Measurements from ENCODE around the gene C11orf52.
"Not testable (repeated sequence)": the region's sequence is repeated elsewhere in the genome, so short reads cannot be mapped to it uniquely, and the experiment has no call there.

Gene C11orf52

DNA sequence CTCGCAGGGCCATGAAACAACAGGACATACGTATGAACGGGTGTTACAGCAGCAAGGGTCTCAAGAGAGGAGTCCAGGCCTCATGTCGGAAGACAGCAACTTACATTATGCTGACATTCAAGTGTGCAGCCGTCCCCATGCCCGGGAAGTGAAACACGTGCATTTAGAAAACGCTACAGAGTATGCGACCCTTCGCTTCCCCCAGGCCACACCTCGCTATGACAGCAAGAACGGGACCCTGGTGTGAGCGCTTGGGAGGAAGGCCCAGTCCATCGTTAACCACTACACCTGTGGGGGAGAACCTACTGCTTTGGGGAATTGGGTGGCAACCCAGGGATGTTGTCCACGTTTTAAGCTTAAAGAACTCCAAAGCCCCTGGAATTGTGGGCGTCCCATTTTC is 7.2 kb downstream of the C11orf52 start:
- DNase-seq (ENCODE audit: low spot score) (no peak), ATAC-seq (ENCODE audit: low read depth) (no peak)
- Histone ChIP-seq H3K27me3 (ENCODE audit: insufficient read depth, poor library complexity, severe bottlenecking) (no peaks in the 10 kb centered on the region), H3K4me3 (ENCODE audit: severe bottlenecking) (no peak overlapping the region), H3K27ac (ENCODE audit: poor library complexity, severe bottlenecking) (peak overlapping the region; percentile 22), H3K36me3 (ENCODE audit: low read depth) (no peaks in the 10 kb centered on the region), H3K9me3 (ENCODE audit: severe bottlenecking) (no peaks in the 10 kb centered on the region), H3K4me1 (ENCODE audit: insufficient read depth, poor library complexity, severe bottlenecking) (peaks cover 6% of the 10 kb centered on the region)
- TF ChIP-seq, protein P1, sequence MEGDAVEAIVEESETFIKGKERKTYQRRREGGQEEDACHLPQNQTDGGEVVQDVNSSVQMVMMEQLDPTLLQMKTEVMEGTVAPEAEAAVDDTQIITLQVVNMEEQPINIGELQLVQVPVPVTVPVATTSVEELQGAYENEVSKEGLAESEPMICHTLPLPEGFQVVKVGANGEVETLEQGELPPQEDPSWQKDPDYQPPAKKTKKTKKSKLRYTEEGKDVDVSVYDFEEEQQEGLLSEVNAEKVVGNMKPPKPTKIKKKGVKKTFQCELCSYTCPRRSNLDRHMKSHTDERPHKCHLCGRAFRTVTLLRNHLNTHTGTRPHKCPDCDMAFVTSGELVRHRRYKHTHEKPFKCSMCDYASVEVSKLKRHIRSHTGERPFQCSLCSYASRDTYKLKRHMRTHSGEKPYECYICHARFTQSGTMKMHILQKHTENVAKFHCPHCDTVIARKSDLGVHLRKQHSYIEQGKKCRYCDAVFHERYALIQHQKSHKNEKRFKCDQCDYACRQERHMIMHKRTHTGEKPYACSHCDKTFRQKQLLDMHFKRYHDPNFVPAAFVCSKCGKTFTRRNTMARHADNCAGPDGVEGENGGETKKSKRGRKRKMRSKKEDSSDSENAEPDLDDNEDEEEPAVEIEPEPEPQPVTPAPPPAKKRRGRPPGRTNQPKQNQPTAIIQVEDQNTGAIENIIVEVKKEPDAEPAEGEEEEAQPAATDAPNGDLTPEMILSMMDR (IDR thresholded peaks at IDR 0.05; ENCODE audit: poor library complexity, severe bottlenecking) = no peak

DNA sequence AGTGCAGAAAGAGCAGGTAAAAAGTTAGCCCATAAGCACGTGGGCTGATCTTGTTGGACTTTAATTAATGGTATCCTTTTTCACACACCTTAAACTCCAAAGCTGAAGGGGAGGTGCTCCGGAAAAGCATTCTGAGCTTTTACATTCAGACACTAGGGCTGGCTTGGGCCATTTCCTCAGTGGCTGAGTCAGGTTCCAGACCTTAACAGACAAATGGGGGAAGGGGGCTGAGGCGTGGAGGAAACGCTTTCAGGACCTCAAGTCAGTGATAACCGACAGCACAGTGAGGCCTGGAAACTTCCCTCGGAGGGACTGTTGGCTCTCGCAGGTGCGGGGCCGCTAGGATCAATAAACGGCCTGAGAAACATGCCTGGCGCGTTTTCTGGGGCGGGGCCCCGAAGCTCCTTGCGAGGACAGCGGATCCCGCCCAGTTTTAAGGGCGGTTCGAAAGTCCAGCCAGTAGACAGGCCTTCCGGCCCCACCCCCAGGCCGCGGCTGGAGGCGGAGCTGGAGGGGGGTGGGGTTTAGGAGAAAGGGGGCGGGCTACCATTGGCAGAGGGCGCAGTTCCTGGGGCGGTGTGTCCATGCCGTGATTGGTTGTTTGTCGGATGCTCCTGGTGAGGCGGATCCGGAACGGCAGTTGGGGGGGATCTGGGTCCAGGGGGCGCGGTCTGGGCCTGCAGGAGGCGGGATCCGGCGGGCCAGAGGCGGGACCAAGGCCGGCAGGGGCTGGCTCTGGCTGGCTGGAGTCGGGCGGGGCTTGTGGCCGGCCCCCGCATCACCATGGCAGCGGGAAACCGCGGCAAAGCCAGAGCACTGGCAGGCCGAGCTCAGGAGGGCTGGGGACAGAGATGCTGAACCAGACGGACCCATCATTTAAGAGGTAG is 8.0 kb downstream of the C11orf52 start:
- no peaks in the 10 kb centered on the region for H3K27me3 ChIP-seq (ENCODE audit: insufficient read depth, poor library complexity, severe bottlenecking)
- TF ChIP-seq, protein P1 (IDR thresholded peaks at IDR 0.05; ENCODE audit: poor library complexity, severe bottlenecking) = no peak
- H3K9me3 ChIP-seq (ENCODE audit: severe bottlenecking) = no peaks in the 10 kb centered on the region
- peak overlapping the region; percentile 31 for H3K4me3 ChIP-seq (ENCODE audit: severe bottlenecking)
- peaks cover 6% of the 10 kb centered on the region for H3K4me1 ChIP-seq (ENCODE audit: insufficient read depth, poor library complexity, severe bottlenecking)
- no peaks in the 10 kb centered on the region for H3K36me3 ChIP-seq (ENCODE audit: low read depth)
- DNase-seq (ENCODE audit: low spot score) (peak; percentile 95), ATAC-seq (ENCODE audit: low read depth) (peak; percentile 93)
- H3K27ac ChIP-seq (ENCODE audit: poor library complexity, severe bottlenecking) = peak overlapping the region; percentile 22

DNA sequence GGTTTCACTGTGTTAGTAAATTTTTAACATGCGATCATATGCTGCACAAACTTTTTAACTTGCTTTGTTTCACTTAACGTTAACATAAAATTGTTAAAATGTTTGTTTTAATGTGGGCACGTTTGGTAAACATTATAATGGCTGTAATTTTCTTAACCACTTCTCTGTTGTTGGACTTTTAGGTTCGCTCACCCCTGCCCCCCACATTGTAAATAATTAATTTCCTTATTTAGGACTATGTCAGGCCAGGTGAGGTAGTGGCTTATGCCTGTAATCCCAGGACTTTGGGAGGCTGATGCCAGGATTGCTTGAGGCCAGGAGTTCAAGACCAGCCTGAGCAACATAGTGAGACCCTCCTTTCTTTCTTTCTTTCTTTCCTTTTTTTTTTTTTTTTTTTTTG is 11.8 kb downstream of the C11orf52 start:
- no peak for ATAC-seq (ENCODE audit: low read depth)
- Histone ChIP-seq H3K9me3 (ENCODE audit: severe bottlenecking) (no peaks in the 10 kb centered on the region), H3K27me3 (ENCODE audit: insufficient read depth, poor library complexity, severe bottlenecking) (no peaks in the 10 kb centered on the region), H3K36me3 (ENCODE audit: low read depth) (no peaks in the 10 kb centered on the region), H3K27ac (ENCODE audit: poor library complexity, severe bottlenecking) (no peak overlapping the region), H3K4me3 (ENCODE audit: severe bottlenecking) (no peak overlapping the region), H3K4me1 (ENCODE audit: insufficient read depth, poor library complexity, severe bottlenecking) (peaks cover 3% of the 10 kb centered on the region)
- TF ChIP-seq, protein P1 (IDR thresholded peaks at IDR 0.05; ENCODE audit: poor library complexity, severe bottlenecking) = no peak
- no peak for DNase-seq (ENCODE audit: low spot score)

DNA sequence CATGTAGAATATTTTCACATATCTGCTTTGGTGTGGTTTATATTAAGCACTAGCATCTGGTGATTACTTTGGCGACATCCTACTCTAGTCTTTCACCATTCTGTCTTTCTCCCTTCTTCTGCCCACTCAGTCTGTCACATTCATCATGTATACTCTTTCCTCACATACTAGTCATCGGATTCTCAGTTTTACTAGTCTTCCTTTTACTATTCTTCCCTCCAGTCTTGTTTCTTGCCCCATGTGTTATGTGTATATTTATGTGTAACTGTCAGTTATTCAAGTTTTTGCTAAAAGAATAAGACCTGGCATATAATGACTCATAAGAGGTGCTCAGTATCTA is 13.9 kb downstream of the C11orf52 start:
- Histone ChIP-seq H3K9me3 (ENCODE audit: severe bottlenecking) (no peaks in the 10 kb centered on the region), H3K27ac (ENCODE audit: poor library complexity, severe bottlenecking) (no peak overlapping the region), H3K36me3 (ENCODE audit: low read depth) (no peaks in the 10 kb centered on the region), H3K4me3 (ENCODE audit: severe bottlenecking) (no peak overlapping the region), H3K4me1 (ENCODE audit: insufficient read depth, poor library complexity, severe bottlenecking) (peaks cover 2% of the 10 kb centered on the region), H3K27me3 (ENCODE audit: insufficient read depth, poor library complexity, severe bottlenecking) (no peaks in the 10 kb centered on the region)
- ATAC-seq (ENCODE audit: low read depth) (no peak), DNase-seq (ENCODE audit: low spot score) (no peak)
- TF ChIP-seq, protein P1 (IDR thresholded peaks at IDR 0.05; ENCODE audit: poor library complexity, severe bottlenecking) = no peak

DNA sequence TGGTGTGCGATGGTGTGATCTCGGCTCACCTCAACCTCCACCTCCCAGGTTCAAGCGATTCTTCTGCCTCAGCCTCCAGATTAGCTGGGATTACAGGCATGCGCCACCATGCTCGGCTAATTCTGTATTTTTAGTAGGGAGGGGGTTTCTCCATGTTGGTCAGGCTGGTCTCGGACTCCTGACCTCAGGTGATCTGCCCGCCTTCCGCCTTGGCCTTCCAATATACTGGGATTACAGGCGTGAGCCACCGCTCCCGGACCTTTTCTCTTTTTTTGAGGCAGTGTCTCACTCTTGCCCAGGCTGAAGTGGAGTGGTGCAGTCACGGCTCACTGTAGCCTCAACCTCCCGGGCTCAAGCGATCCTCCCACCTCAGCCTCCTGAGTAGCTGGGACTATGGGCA is 14.5 kb downstream of the C11orf52 start:
- not testable (repeated sequence) for ATAC-seq (ENCODE audit: low read depth); H3K27me3 ChIP-seq (ENCODE audit: insufficient read depth, poor library complexity, severe bottlenecking); H3K4me3 ChIP-seq (ENCODE audit: severe bottlenecking); H3K27ac ChIP-seq (ENCODE audit: poor library complexity, severe bottlenecking); H3K36me3 ChIP-seq (ENCODE audit: low read depth); H3K9me3 ChIP-seq (ENCODE audit: severe bottlenecking); DNase-seq (ENCODE audit: low spot score); H3K4me1 ChIP-seq (ENCODE audit: insufficient read depth, poor library complexity, severe bottlenecking)
